Liver (tissue), 9 donors: Measurements from ENCODE around the gene MRPL42. TPM values are rescaled to one million over a fixed set of nuclear protein-coding genes. Genes with fewer than 3 reads are reported as not detected.

Experiments
- DNase-seq: peaks from one replicate; pipeline ENCODE4 v3.0.0-alpha.2; 2017; ENCODE audit warnings: low spot score
- H3K27ac ChIP-seq, 2 donors: one replicate each; pipeline ENCODE4 v1.7.0; 2013; ENCODE audit warnings: inconsistent platforms in 2 of 2, low read length in 2 of 2, control low read depth in 1 of 2, low read depth in 1 of 2, mild to moderate bottlenecking in 1 of 2
- H3K27me3 ChIP-seq, 4 donors: one replicate each; pipeline versions ENCODE4 v1.6.1 to v1.7.0; 2013; ENCODE audit warnings: low read length in 3 of 4, inconsistent platforms in 1 of 4, mild to moderate bottlenecking in 1 of 4, moderate library complexity in 1 of 4; ENCODE audit not compliant: control insufficient read depth in 4 of 4, insufficient read depth in 4 of 4
- H3K36me3 ChIP-seq, 4 donors: one replicate each; pipeline versions ENCODE4 v1.6.1 to v1.7.0; 2013; ENCODE audit warnings: low read length in 3 of 4, mild to moderate bottlenecking in 3 of 4, low read depth in 1 of 4, moderate library complexity in 1 of 4; ENCODE audit not compliant: control insufficient read depth in 4 of 4, insufficient read depth in 3 of 4
- H3K4me1 ChIP-seq, 4 donors: one replicate each; pipeline versions ENCODE4 v1.6.1 to v1.7.0; 2013; ENCODE audit warnings: low read length in 3 of 4, mild to moderate bottlenecking in 3 of 4, moderate library complexity in 1 of 4; ENCODE audit not compliant: control insufficient read depth in 4 of 4, insufficient read depth in 4 of 4
- H3K4me3 ChIP-seq, 3 donors: one replicate each; pipeline versions ENCODE4 v1.6.1 to v1.7.0; 2013; ENCODE audit warnings: low read length in 3 of 3, control low read depth in 1 of 3, low read depth in 1 of 3, mild to moderate bottlenecking in 1 of 3
- H3K9ac ChIP-seq, 2 donors: one replicate each; pipeline ENCODE4 v1.7.0; 2013; ENCODE audit warnings: low read length in 2 of 2, mild to moderate bottlenecking in 2 of 2, moderate library complexity in 2 of 2, control low read depth in 1 of 2, low read depth in 1 of 2
- H3K9me3 ChIP-seq, 4 donors: one replicate each; pipeline versions ENCODE4 v1.6.1 to v1.7.0; 2013; ENCODE audit warnings: low read length in 3 of 4; ENCODE audit not compliant: control insufficient read depth in 4 of 4
- ATF3 ChIP-seq: IDR thresholded peaks from 2 replicates; pipeline ENCODE4 v1.6.1; 2016; ENCODE audit warnings: antibody characterized with exemption
- CTCF ChIP-seq: fragments of 150-350 bp; IDR thresholded peaks from 2 replicates; pipeline ENCODE4 v1.5.1; 2017; ENCODE audit warnings: improper control_type of control experiment, low read depth, low read length; ENCODE audit not compliant: missing input control
- EGR1 ChIP-seq, 2 donors: IDR thresholded peaks; 2 replicates each; pipeline ENCODE4 v1.6.1; 2016 to 2018; ENCODE audit warnings: antibody characterized with exemption in 2 of 2, low read depth in 2 of 2
- FOXA1 ChIP-seq: IDR thresholded peaks from 2 replicates; pipeline ENCODE4 v1.6.1; 2016; ENCODE audit warnings: antibody characterized with exemption
- FOXA2 ChIP-seq: IDR thresholded peaks from 2 replicates; pipeline ENCODE4 v1.6.1; 2016; ENCODE audit warnings: antibody characterized with exemption
- GABPA ChIP-seq, 2 donors: IDR thresholded peaks in 1 of 2; conservative IDR thresholded peaks in 1 of 2; 2 replicates each; pipeline ENCODE4 v1.6.1; 2016; ENCODE audit warnings: antibody characterized with exemption in 2 of 2, mild to moderate bottlenecking in 1 of 2, moderate library complexity in 1 of 2
- HNF4A ChIP-seq, 2 donors: conservative IDR thresholded peaks; 2 replicates each; pipeline ENCODE4 v1.6.1; 2016; ENCODE audit warnings: antibody characterized with exemption in 2 of 2, mild to moderate bottlenecking in 2 of 2
- HNF4G ChIP-seq: IDR thresholded peaks from 2 replicates; pipeline ENCODE4 v1.6.1; 2016; ENCODE audit warnings: antibody characterized with exemption
- JUND ChIP-seq, 2 donors: IDR thresholded peaks; 2 replicates each; pipeline ENCODE4 v1.6.1; 2016; ENCODE audit warnings: antibody characterized with exemption in 2 of 2
- MAX ChIP-seq: IDR thresholded peaks from 2 replicates; pipeline ENCODE4 v1.6.1; 2016; ENCODE audit warnings: antibody characterized with exemption
- NR2F2 ChIP-seq: IDR thresholded peaks from 2 replicates; pipeline ENCODE4 v1.6.1; 2016; ENCODE audit warnings: antibody characterized with exemption
- RAD21 ChIP-seq, 2 donors: IDR thresholded peaks; 2 replicates each; pipeline ENCODE4 v1.6.1; 2016; ENCODE audit warnings: antibody characterized with exemption in 2 of 2, mild to moderate bottlenecking in 2 of 2
- REST ChIP-seq: IDR thresholded peaks from 2 replicates; pipeline ENCODE4 v1.6.1; 2016; ENCODE audit warnings: antibody characterized with exemption, mild to moderate bottlenecking
- RXRA ChIP-seq, 2 donors: IDR thresholded peaks; 2 replicates each; pipeline ENCODE4 v1.6.1; 2017 to 2018; ENCODE audit warnings: antibody characterized with exemption in 2 of 2, mild to moderate bottlenecking in 1 of 2
- SP1 ChIP-seq: IDR thresholded peaks from 2 replicates; pipeline ENCODE4 v1.6.1; 2018; ENCODE audit warnings: antibody characterized with exemption, mild to moderate bottlenecking
- TAF1 ChIP-seq: conservative IDR thresholded peaks from 2 replicates; pipeline ENCODE4 v1.6.1; 2016; ENCODE audit warnings: antibody characterized with exemption, mild to moderate bottlenecking
- YY1 ChIP-seq: IDR thresholded peaks from 2 replicates; pipeline ENCODE4 v1.6.1; 2016; ENCODE audit warnings: antibody characterized with exemption, mild to moderate bottlenecking
- ZBTB33 ChIP-seq: IDR thresholded peaks from 2 replicates; pipeline ENCODE4 v1.6.1; 2016; ENCODE audit warnings: antibody characterized with exemption
- WGBS: extraction: QIAGEN DNeasy Blood & Tissue Kit; methylation state at CpG from one replicate; pipeline ENCODE4 v1.1.7; 2013; 5-methylcytosine and 5-hydroxymethylcytosine counted together
- polyA plus RNA-seq, 2 donors: library from polyadenylated mRNA; stranded (reverse) in 1 of 2; unstranded in 1 of 2; fragments of 200-250 nt in 1 of 2; fragments of >200 nt in 1 of 2; fragmentation: Nextera tagmentation in 1 of 2; extraction: Ambion mirVana in 1 of 2; gene quantifications; one replicate each; pipeline versions ENCODE4 v1.2.1 to v1.2.3, GENCODE V29; 2013 to 2015
- total RNA-seq, 2 donors: library from RNA; depleted of rRNA; stranded (reverse); fragments of >200 nt; gene quantifications; one replicate each; pipeline ENCODE4 v1.2.3, GENCODE V29; 2014
- donor health status: healthy.
- donor health status: healthy.
- donor health status: healthy.
- donor health status: healthy.
- donor health status: healthy.

The MRPL42 gene
- total and polyA plus RNA-seq, 4 donors: 20.4 to 38.8 (median 33.3) TPM

GRCh38 chr12:93476555-93476954, 9.2 kb downstream of the MRPL42 start:
- no peak for DNase-seq
- TF ChIP-seq HNF4A (conservative IDR thresholded peaks at IDR 0.05) (peak in 1 of 2 donors; percentile 20), MAX (no peak)
- Histone ChIP-seq H3K36me3 (peaks cover 6 to 13% (median 10%) of the 10 kb centered on the region in 4 donors), H3K9me3 (no peaks in the 10 kb centered on the region), H3K27me3 (no peaks in the 10 kb centered on the region), H3K27ac (no peak overlapping the region), H3K9ac (no peak overlapping the region), H3K4me1 (no peaks in the 10 kb centered on the region), H3K4me3 (no peak overlapping the region)

- no peak overlapping the region for H3K27ac ChIP-seq
- no peaks in the 10 kb centered on the region for H3K9me3 ChIP-seq
- TF ChIP-seq ZBTB33 (no peak), FOXA1 (no peak), CTCF (no peak), GABPA (IDR thresholded peaks at IDR 0.05 in 1 of 2, conservative IDR thresholded peaks at IDR 0.05 in 1 of 2) (no peak), TAF1 (no peak), RXRA (IDR thresholded peaks at IDR 0.05) (no peak), RAD21 (IDR thresholded peaks at IDR 0.05) (no peak), HNF4A (conservative IDR thresholded peaks at IDR 0.05) (no peak), SP1 (no peak), REST (no peak), FOXA2 (no peak), HNF4G (no peak), YY1 (no peak), NR2F2 (no peak), EGR1 (IDR thresholded peaks at IDR 0.05; ENCODE audit: low read depth in 2 of 2) (no peak), MAX (no peak), ATF3 (no peak), JUND (IDR thresholded peaks at IDR 0.05) (no peak)
- peaks cover 10 to 35% (median 25%) of the 10 kb centered on the region in 4 donors for H3K36me3 ChIP-seq
- no peak for DNase-seq
- peaks cover 0 to 4% (median 2%) of the 10 kb centered on the region in 4 donors for H3K4me1 ChIP-seq
- no peak overlapping the region for H3K9ac ChIP-seq
- 97% methylated on average over 5 of the region's 5 CpGs for WGBS
- H3K27me3 ChIP-seq: no peaks in the 10 kb centered on the region
- no peak overlapping the region for H3K4me3 ChIP-seq
Observed at GRCh38 chr12:93482721-93483120, 15.4 kb downstream of the MRPL42 start.
